ENCODE results near the gene ZNF23. TPM values are rescaled to one million over a fixed set of nuclear protein-coding genes. Genes with fewer than 3 reads are reported as not detected.
A peak's percentile ranks its signal among the peaks of the same experiment; 100 is the strongest.

The ZNF23 gene
- total and polyA plus RNA-seq, 2 experiments from 2014 or later: 12.1 to 15.3 TPM

DNA sequence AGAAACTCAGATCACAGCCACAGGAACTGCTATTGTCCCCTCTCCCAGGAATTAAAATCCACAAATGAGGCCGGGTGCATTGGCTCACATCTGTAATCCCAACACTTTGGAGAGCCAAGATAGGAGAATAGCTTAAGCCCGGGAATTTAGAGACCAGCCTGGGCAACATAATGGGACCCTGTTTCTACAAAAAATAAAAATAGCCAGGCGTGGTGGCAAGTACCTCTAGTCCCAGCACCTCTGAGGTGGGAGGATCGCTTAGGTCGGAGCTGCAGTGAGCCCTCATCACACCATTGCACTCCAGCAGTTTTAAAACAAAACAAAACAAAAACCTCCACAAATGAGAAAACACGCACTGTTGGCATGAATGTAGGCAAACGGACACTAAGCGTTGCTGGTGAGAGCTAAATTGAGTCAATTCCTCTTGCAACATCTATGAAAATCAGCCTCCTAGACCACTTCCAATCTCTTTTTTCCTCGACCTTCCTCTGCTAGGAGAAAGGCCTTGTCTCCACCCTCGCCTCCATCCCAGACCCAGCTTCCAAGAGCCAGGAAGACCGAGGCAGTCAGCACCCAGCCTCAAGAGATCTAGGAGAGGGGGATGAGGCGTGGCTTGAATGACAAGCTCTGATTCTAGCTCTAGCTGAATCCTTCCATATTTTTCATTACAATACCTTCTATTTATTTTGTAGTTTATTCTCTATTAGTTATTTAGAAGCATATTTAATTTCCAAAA is 35.0 kb downstream of the ZNF23 start:
- Histone ChIP-seq H3K36me3 (ENCODE audit: low read depth) (no peaks in the 10 kb centered on the region), H3F3A (ENCODE audit: insufficient read depth) (peaks cover 18% of the 10 kb centered on the region), H3K9me2 (ENCODE audit: insufficient read depth) (no peaks in the 10 kb centered on the region), H3K4me2 (ENCODE audit: unreplicated experiment) (no peak overlapping the region), H3K4me3 (no peak overlapping the region), H3K79me2 (ENCODE audit: insufficient read depth) (no peaks in the 10 kb centered on the region), H3K27me3 (replicated peaks; ENCODE audit: insufficient read depth) (no peaks in the 10 kb centered on the region), H2AFZ (no peak overlapping the region), H3K9ac (no peak overlapping the region), H3K27ac (no peak overlapping the region), H3K9me3 (ENCODE audit: low read depth) (no peaks in the 10 kb centered on the region), H4K20me1 (ENCODE audit: insufficient read depth) (no peaks in the 10 kb centered on the region), H3K4me1 (ENCODE audit: insufficient read depth) (no peaks in the 10 kb centered on the region)
- DNase-seq: no peak
- WGBS, 2 experiments (ENCODE audit: low coverage in 1 of 2, low lambda C conversion rate in 2 of 2, missing lambda C conversion rate in 2 of 2): 59 to 60% methylated on average over 12 of the region's 12 CpGs
- in situ Hi-C loops (cut with MboI): no loop called here
- TF ChIP-seq EZH2phosphoT487 (IDR thresholded peaks at IDR 0.05; ENCODE audit: insufficient read depth, low read depth) (no peak), EZH2 (IDR thresholded peaks at IDR 0.05; ENCODE audit: insufficient read depth, poor library complexity, severe bottlenecking) (no peak)

DNA sequence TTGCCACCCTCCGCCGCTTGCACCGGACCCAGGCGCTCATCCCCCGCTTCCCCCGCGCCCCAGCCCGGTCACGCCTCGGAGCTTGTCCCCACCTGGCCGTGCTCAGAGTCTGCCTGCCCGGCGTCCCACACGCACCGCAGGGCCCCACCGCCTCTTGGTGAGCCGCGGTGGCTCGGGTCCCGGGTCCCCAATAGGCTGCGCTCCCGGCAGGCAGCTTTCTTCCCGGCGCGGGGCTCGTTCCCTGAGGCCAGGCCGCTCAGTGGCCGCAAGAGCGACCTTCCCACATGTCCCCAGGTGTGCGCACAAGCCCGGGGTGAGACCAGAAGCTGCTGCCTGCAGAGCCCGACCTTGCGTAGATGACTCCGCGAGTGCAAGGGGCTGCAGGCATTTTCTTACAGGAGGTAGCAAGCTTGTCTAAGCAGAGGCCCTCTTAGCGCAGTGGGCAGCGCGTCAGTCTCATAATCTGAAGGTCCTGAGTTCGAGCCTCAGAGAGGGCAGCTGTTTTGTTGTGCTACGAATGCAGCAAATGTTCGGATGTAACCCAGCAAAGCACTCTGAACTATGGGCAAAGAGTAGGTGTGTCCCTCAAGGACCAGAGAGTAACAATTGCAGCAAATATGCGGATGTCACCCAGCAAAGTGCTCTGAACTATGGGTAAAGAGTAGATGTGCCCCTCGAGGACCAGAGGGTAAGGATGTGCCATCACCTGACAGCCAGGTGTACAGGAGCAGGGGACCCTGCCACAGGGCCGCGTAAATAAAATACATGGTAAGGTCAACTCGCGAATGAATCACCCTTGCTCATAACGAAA is 35.8 kb downstream of the ZNF23 start:
- 2 to 4% methylated on average over 48 of the region's 48 CpGs for WGBS, 2 experiments (ENCODE audit: low coverage in 1 of 2, low lambda C conversion rate in 2 of 2, missing lambda C conversion rate in 2 of 2)
- in situ Hi-C loops (cut with MboI): no loop called here
- Histone ChIP-seq H3K4me2 (ENCODE audit: unreplicated experiment) (peak overlapping the region; percentile 35), H3K79me2 (ENCODE audit: insufficient read depth) (no peaks in the 10 kb centered on the region), H3K9ac (no peak overlapping the region), H3K36me3 (ENCODE audit: low read depth) (no peaks in the 10 kb centered on the region), H3K27ac (no peak overlapping the region), H3K27me3 (replicated peaks; ENCODE audit: insufficient read depth) (peaks cover 2% of the 10 kb centered on the region; the same call in 1 of the 2 replicates), H3K4me1 (ENCODE audit: insufficient read depth) (no peaks in the 10 kb centered on the region), H2AFZ (peak overlapping the region; percentile 26; the same call in 1 of the 2 replicates), H3K9me2 (ENCODE audit: insufficient read depth) (no peaks in the 10 kb centered on the region), H3F3A (ENCODE audit: insufficient read depth) (peaks cover 18% of the 10 kb centered on the region), H3K4me3 (no peak overlapping the region), H4K20me1 (ENCODE audit: insufficient read depth) (no peaks in the 10 kb centered on the region), H3K9me3 (ENCODE audit: low read depth) (no peaks in the 10 kb centered on the region)
- DNase-seq: peak; percentile 70
- TF ChIP-seq EZH2phosphoT487 (IDR thresholded peaks at IDR 0.05; ENCODE audit: insufficient read depth, low read depth) (no peak), EZH2 (IDR thresholded peaks at IDR 0.05; ENCODE audit: insufficient read depth, poor library complexity, severe bottlenecking) (no peak)

DNA sequence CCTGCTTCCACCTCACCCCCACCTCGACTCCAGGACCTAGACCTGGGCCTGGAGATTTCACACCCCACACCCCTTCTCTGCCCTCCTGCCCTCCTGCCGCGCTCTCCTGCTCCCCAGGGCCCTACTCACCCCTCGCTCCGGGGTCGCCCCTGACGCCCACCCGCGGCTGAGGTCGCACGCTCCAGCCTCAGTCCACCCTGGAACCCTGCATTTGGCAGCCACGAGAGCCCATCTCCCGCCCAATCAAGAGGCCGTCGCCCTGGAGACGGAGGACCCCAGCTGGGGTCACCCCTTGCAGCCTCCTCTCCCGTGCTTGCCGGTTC is 36.3 kb downstream of the ZNF23 start:
- H3K4me2 ChIP-seq (ENCODE audit: unreplicated experiment): no peak overlapping the region
- peaks cover 8% of the 10 kb centered on the region for H3K27me3 ChIP-seq (replicated peaks; ENCODE audit: insufficient read depth)
- no peaks in the 10 kb centered on the region for H3K9me3 ChIP-seq (ENCODE audit: low read depth)

DNA sequence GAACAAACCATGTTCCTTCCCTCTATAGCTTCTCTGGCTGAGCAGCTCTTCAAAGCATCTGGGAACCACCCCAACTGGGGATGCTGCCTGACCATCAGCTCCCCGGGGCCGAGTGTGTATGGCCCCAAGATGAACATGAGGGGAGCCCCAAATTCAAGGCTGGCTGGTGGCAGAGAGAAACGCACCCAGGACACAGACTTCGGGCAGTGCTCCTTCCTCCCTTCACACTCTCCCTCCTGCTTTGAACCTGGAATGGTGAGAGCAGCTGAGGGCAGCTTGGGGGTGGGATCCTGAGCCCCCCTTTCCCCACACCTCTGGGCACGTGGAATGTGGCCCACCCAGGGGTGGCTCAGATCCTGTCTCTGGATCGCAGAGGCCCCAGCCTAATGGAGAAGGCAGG is 37.4 kb downstream of the ZNF23 start:
- Histone ChIP-seq H3K9ac (no peak overlapping the region), H3K36me3 (ENCODE audit: low read depth) (no peaks in the 10 kb centered on the region), H3K4me3 (no peak overlapping the region), H3K27me3 (replicated peaks; ENCODE audit: insufficient read depth) (peaks cover 9% of the 10 kb centered on the region), H3K9me2 (ENCODE audit: insufficient read depth) (no peaks in the 10 kb centered on the region), H4K20me1 (ENCODE audit: insufficient read depth) (no peaks in the 10 kb centered on the region), H3K4me2 (ENCODE audit: unreplicated experiment) (no peak overlapping the region), H3K27ac (no peak overlapping the region), H3K9me3 (ENCODE audit: low read depth) (no peaks in the 10 kb centered on the region), H3F3A (ENCODE audit: insufficient read depth) (peaks cover 18% of the 10 kb centered on the region), H3K4me1 (ENCODE audit: insufficient read depth) (no peaks in the 10 kb centered on the region), H2AFZ (no peak overlapping the region), H3K79me2 (ENCODE audit: insufficient read depth) (no peaks in the 10 kb centered on the region)
- 43 to 49% methylated on average over 5 to 6 of the region's 6 CpGs for WGBS, 2 experiments (ENCODE audit: low coverage in 1 of 2, low lambda C conversion rate in 2 of 2, missing lambda C conversion rate in 2 of 2)
- in situ Hi-C loops (cut with MboI): no loop called here
- no peak for DNase-seq
- TF ChIP-seq EZH2phosphoT487 (IDR thresholded peaks at IDR 0.05; ENCODE audit: insufficient read depth, low read depth): no peak
- TF ChIP-seq EZH2 (IDR thresholded peaks at IDR 0.05; ENCODE audit: insufficient read depth, poor library complexity, severe bottlenecking): no peak

More for the DNA sequence above, 36.3 kb downstream of the ZNF23 start:
- Histone ChIP-seq H3K4me3 (no peak overlapping the region), H3K4me1 (ENCODE audit: insufficient read depth) (no peaks in the 10 kb centered on the region), H3K9me2 (ENCODE audit: insufficient read depth) (no peaks in the 10 kb centered on the region), H3K36me3 (ENCODE audit: low read depth) (no peaks in the 10 kb centered on the region), H3K27ac (no peak overlapping the region), H3F3A (ENCODE audit: insufficient read depth) (peaks cover 18% of the 10 kb centered on the region), H4K20me1 (ENCODE audit: insufficient read depth) (no peaks in the 10 kb centered on the region), H3K9ac (no peak overlapping the region), H2AFZ (no peak overlapping the region), H3K79me2 (ENCODE audit: insufficient read depth) (no peaks in the 10 kb centered on the region)
- no peak for TF ChIP-seq EZH2 (IDR thresholded peaks at IDR 0.05; ENCODE audit: insufficient read depth, poor library complexity, severe bottlenecking)
- TF ChIP-seq EZH2phosphoT487 (IDR thresholded peaks at IDR 0.05; ENCODE audit: insufficient read depth, low read depth): no peak
- no peak for DNase-seq
- in situ Hi-C loops (cut with MboI): no loop called here
- WGBS, 2 experiments (ENCODE audit: low coverage in 1 of 2, low lambda C conversion rate in 2 of 2, missing lambda C conversion rate in 2 of 2): 1 to 2% methylated on average over 14 to 18 of the region's 18 CpGs
